Liver (tissue), 3 donors: ENCODE data around the gene MAP3K5.

ENCODE experiments used
- NR2F2 ChIP-seq: IDR thresholded peaks from 2 replicates; pipeline ENCODE4 v1.6.1; 2016; ENCODE audit warnings: antibody characterized with exemption
- RAD21 ChIP-seq, 2 donors: IDR thresholded peaks; 2 replicates each; pipeline ENCODE4 v1.6.1; 2016; ENCODE audit warnings: antibody characterized with exemption in 2 of 2, mild to moderate bottlenecking in 2 of 2
- SP1 ChIP-seq: IDR thresholded peaks from 2 replicates; pipeline ENCODE4 v1.6.1; 2018; ENCODE audit warnings: antibody characterized with exemption, mild to moderate bottlenecking
- TAF1 ChIP-seq: conservative IDR thresholded peaks from 2 replicates; pipeline ENCODE4 v1.6.1; 2016; ENCODE audit warnings: antibody characterized with exemption, mild to moderate bottlenecking
- YY1 ChIP-seq: IDR thresholded peaks from 2 replicates; pipeline ENCODE4 v1.6.1; 2016; ENCODE audit warnings: antibody characterized with exemption, mild to moderate bottlenecking
- TF ChIP-seq, protein P1 (sequence below): fragments of 150-350 bp; IDR thresholded peaks from 2 replicates; pipeline ENCODE4 v1.5.1; 2017; ENCODE audit warnings: improper control_type of control experiment, low read depth, low read length; ENCODE audit not compliant: missing input control
- donor health status: healthy.
- donor health status: healthy.

DNA sequence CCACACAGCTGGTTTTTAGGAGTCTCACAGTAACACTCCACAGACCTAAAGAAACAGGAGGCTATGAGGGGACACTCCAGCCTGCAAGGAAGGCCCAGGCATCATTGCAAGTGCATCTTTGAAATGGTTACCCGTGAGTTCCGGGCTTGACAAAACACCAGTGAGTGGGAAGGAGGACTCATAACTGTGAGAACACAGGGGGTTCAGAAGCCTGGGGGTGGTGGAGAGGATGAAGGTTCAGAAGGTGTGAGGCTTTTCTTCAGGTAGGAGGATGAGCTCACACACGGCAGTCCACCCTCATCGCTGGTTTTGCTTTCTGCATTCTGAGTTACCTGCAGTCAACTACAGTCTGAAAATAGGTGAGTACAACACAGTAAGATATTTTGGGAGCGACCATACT is 282.0 kb downstream of the MAP3K5 start:
- TF ChIP-seq, protein P1, sequence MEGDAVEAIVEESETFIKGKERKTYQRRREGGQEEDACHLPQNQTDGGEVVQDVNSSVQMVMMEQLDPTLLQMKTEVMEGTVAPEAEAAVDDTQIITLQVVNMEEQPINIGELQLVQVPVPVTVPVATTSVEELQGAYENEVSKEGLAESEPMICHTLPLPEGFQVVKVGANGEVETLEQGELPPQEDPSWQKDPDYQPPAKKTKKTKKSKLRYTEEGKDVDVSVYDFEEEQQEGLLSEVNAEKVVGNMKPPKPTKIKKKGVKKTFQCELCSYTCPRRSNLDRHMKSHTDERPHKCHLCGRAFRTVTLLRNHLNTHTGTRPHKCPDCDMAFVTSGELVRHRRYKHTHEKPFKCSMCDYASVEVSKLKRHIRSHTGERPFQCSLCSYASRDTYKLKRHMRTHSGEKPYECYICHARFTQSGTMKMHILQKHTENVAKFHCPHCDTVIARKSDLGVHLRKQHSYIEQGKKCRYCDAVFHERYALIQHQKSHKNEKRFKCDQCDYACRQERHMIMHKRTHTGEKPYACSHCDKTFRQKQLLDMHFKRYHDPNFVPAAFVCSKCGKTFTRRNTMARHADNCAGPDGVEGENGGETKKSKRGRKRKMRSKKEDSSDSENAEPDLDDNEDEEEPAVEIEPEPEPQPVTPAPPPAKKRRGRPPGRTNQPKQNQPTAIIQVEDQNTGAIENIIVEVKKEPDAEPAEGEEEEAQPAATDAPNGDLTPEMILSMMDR: no peak
- TF ChIP-seq NR2F2 (no peak), SP1 (no peak), YY1 (no peak), TAF1 (no peak), RAD21 (IDR thresholded peaks at IDR 0.05) (no peak)
